Vagina (tissue), 2 donors: ENCODE results near the gene CERS2. TPM values are rescaled to one million over a fixed set of nuclear protein-coding genes. Genes with fewer than 3 reads are reported as not detected.

Experiments used
- DNase-seq, 2 donors: peaks; one replicate each; pipeline ENCODE4 v3.0.0-alpha.2; 2017; ENCODE audit errors: extremely low spot score in 2 of 2
- H3K27ac ChIP-seq: fragments of 200-600 bp; sonication (generic); one replicate; pipeline ENCODE4 v1.5.1; 2019
- H3K27me3 ChIP-seq: fragments of 200-600 bp; sonication (generic); one replicate; pipeline ENCODE4 v1.5.1; 2019
- H3K36me3 ChIP-seq, 2 donors: fragments of 200-600 bp; sonication (generic); one replicate each; pipeline ENCODE4 v1.5.1; 2017 to 2019
- H3K4me1 ChIP-seq: fragments of 200-600 bp; sonication (generic); one replicate; pipeline ENCODE4 v1.5.1; 2019
- H3K4me3 ChIP-seq, 2 donors: fragments of 200-600 bp; sonication (generic); 1 replicate in 1 of 2; 2 replicates in 1 of 2; pipeline ENCODE4 v1.5.1; 2016 to 2019
- H3K9me3 ChIP-seq: fragments of 200-600 bp; sonication (generic); one replicate; pipeline ENCODE4 v1.5.1; 2019
- CTCF ChIP-seq, 3 experiments: fragments of 450-650 bp in 2 of 3; fragments of 200-600 bp in 1 of 3; sonication (generic) in 1 of 3; IDR thresholded peaks; one replicate each; pipeline ENCODE4 v1.5.1; 2017 to 2019; ENCODE audit warnings: antibody characterized with exemption in 3 of 3, mild to moderate bottlenecking in 2 of 3, moderate library complexity in 2 of 3
- POLR2A ChIP-seq, 2 donors: fragments of 450-650 bp; IDR thresholded peaks; one replicate each; pipeline ENCODE4 v1.6.1; 2017; ENCODE audit warnings: antibody characterized with exemption in 2 of 2, mild to moderate bottlenecking in 2 of 2, moderate library complexity in 2 of 2
- POLR2AphosphoS5 ChIP-seq, 2 donors: sonication (generic); formaldehyde crosslinking; IDR thresholded peaks; one replicate each; pipeline ENCODE4 v1.9.0; 2017; ENCODE audit warnings: antibody characterized with exemption in 2 of 2, mild to moderate bottlenecking in 2 of 2, low read depth in 1 of 2; ENCODE audit not compliant: insufficient read depth in 1 of 2
- intact Hi-C: fragments of 100-400 bp; cut with DNase I; formaldehyde crosslinking; loops from one replicate; pipeline ENCODE4 v1.15.1; 2023
- total RNA-seq: library from RNA; depleted of rRNA; stranded (reverse); fragments of >200 nt; gene quantifications from one replicate; pipeline ENCODE4 v1.2.3, GENCODE V29; 2016

The CERS2 gene
- total RNA-seq, 1 donor from 2014 or later: 86.4 TPM

DNA sequence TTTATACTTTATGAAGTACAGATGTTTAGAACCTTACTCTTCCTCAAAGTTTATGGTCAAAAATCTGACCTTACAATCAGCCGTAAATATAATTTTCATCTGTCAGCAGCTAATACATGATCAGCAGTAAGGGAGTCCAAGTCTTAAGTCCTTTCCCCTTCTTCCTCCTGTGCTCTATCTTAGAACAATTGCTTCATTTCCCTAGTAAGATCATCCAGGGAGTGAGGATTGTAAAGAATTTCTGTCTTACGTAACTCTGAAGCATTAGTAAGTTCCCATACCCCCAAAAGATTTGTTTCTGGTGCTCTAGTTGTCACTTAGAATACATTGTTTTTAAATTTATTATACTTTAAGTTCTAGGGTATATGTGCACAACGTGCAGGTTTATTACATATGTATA, 46.3 kb downstream of the CERS2 start:
- TF ChIP-seq POLR2AphosphoS5 (IDR thresholded peaks at IDR 0.05; ENCODE audit: insufficient read depth in 1 of 2, low read depth in 1 of 2): no peak
- TF ChIP-seq POLR2A (IDR thresholded peaks at IDR 0.05): no peak
- no peak for TF ChIP-seq CTCF (IDR thresholded peaks at IDR 0.05)
- no peaks in the 10 kb centered on the region for H3K9me3 ChIP-seq
- H3K27me3 ChIP-seq: no peaks in the 10 kb centered on the region
- H3K27ac ChIP-seq: no peak overlapping the region
- intact Hi-C loops: loop anchor here (10.0 kb wide), 1 partner anchor 53 kb away; the partner anchor contains the start of gene ARNT
- H3K4me3 ChIP-seq: no peak overlapping the region
- DNase-seq: no peak
- H3K4me1 ChIP-seq: peaks cover 12% of the 10 kb centered on the region
- H3K36me3 ChIP-seq: peaks cover 0 to 57% of the 10 kb centered on the region in 2 donors

DNA sequence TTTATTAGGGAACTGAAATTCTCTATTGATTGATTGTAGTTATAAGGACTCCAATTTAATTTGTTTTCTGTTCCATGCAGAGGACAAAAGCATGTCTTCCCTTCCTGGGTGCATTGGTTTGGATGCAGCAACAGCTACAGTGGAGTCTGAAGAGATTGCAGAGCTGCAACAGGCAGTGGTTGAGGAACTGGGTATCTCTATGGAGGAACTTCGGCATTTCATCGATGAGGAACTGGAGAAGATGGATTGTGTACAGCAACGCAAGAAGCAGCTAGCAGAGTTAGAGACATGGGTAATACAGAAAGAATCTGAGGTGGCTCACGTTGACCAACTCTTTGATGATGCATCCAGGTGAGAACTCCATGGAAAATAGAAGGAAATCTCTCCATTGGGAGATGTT, 47.0 kb downstream of the CERS2 start:
- intact Hi-C loops: loop anchor here (10.0 kb wide), 1 partner anchor 53 kb away; the partner anchor contains the start of gene ARNT
- no peak for DNase-seq
- H3K36me3 ChIP-seq: peaks cover 0 to 51% of the 10 kb centered on the region in 2 donors
- no peak for TF ChIP-seq POLR2AphosphoS5 (IDR thresholded peaks at IDR 0.05; ENCODE audit: insufficient read depth in 1 of 2, low read depth in 1 of 2)
- no peak for TF ChIP-seq POLR2A (IDR thresholded peaks at IDR 0.05)
- no peak for TF ChIP-seq CTCF (IDR thresholded peaks at IDR 0.05)
- no peak overlapping the region for H3K27ac ChIP-seq
- H3K9me3 ChIP-seq: no peaks in the 10 kb centered on the region
- H3K27me3 ChIP-seq: no peaks in the 10 kb centered on the region
- peaks cover 12% of the 10 kb centered on the region for H3K4me1 ChIP-seq
- no peak overlapping the region for H3K4me3 ChIP-seq

DNA sequence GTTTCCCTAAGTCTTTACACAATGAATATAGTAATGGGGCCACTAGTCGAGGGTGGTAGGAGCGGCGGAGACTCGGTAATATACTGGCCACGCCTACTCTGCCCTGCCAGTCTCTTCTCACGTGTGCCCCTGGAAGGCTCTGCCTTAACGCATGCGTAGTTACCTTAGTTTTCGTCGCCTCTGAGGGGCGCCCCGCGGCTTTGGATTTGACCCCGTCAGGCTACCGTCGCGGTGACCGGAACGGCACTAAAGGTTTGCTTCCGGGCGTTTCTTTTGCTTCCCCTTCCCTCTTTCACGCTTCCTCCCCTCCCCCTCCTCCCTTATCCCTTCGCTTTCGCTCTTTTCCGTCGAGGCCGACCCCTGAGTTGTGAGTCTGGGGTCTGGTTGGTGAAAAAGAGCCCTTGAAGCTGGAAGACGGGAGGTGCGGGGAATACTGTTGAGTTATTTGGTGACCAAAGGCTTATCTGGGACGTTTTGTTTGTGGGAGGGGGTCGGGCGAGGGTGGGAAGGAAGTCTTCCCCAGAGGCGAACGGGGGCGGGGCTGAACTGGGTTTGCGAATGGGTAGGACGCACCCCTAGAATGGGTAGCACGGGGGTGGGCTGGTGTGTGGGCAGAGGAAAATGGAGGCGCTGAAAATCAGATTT, 48.4 kb downstream of the CERS2 start, which contains the start of gene SETDB1:
TSS of gene SETDB1 (plus strand) at position 267 of the 645 bp plus-strand sequence. CDS start 1,352 bp downstream, outside the sequence.
- Histone ChIP-seq H3K4me3 (peak within 1 kb of the TSS; percentile 72 to 88), H3K9me3 (no peaks in the 10 kb centered on the region), H3K4me1 (peaks cover 12% of the 10 kb centered on the region), H3K27me3 (no peaks in the 10 kb centered on the region), H3K36me3 (peaks cover 0 to 37% of the 10 kb centered on the region in 2 donors), H3K27ac (peak within 1 kb of the TSS; percentile 79)
- TF ChIP-seq CTCF (IDR thresholded peaks at IDR 0.05) (no peak), POLR2AphosphoS5 (IDR thresholded peaks at IDR 0.05; ENCODE audit: insufficient read depth in 1 of 2, low read depth in 1 of 2) (peak; percentile 85 to 98), POLR2A (IDR thresholded peaks at IDR 0.05) (peak in 1 of 2 donors; percentile 32)
- intact Hi-C loops: loop anchor here (10.0 kb wide), 1 partner anchor 51 kb away; the partner anchor contains the start of gene ARNT
- peak in 1 of 2 donors; percentile 93 for DNase-seq

- no peaks in the 10 kb centered on the region for H3K9me3 ChIP-seq
- peak overlapping the region in 1 of 2 donors; percentile 72 for H3K4me3 ChIP-seq
- H3K4me1 ChIP-seq: peaks cover 12% of the 10 kb centered on the region
- no peaks in the 10 kb centered on the region for H3K27me3 ChIP-seq
- intact Hi-C loops: loop anchor here (10.0 kb wide), 1 partner anchor 50 kb away; the partner anchor contains the start of gene ARNT
- TF ChIP-seq POLR2AphosphoS5 (IDR thresholded peaks at IDR 0.05; ENCODE audit: insufficient read depth in 1 of 2, low read depth in 1 of 2): no peak
- TF ChIP-seq CTCF (IDR thresholded peaks at IDR 0.05): no peak
- no peak for TF ChIP-seq POLR2A (IDR thresholded peaks at IDR 0.05)
- DNase-seq: no peak
- H3K27ac ChIP-seq: peak overlapping the region; percentile 79
- H3K36me3 ChIP-seq: peaks cover 0 to 25% of the 10 kb centered on the region in 2 donors
Observed at GRCh38 chr1:150925080-150925479, 49.6 kb downstream of the CERS2 start.

DNA sequence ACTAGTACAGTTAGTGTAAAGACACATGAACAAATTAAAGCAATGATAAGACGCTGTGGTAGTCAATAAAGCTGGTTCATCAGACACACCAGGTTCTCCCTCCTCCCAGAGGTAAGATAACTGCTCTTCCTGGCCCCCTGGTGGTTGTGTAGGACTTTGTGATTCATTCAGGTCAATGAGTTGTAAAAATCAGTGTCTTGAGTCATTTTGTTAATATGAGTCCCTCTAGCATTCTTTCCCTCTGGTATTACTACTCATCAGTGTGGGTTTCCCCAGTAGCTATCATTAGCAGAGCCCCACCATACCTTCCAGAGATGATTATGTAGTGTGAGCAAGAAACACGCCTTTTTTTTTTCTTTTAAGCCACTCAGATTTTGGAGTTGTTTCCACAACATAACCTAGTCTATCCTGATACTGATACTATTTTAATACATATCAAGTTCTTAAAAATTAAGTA, 52.1 kb downstream of the CERS2 start:
- H3K27ac ChIP-seq: no peak overlapping the region
- no peaks in the 10 kb centered on the region for H3K27me3 ChIP-seq
- H3K9me3 ChIP-seq: no peaks in the 10 kb centered on the region
- H3K4me3 ChIP-seq: no peak overlapping the region
- H3K4me1 ChIP-seq: peaks cover 11% of the 10 kb centered on the region
- intact Hi-C loops: loop anchor here (10.0 kb wide), 1 partner anchor 48 kb away; the partner anchor contains the start of gene ARNT
- DNase-seq: no peak
- TF ChIP-seq CTCF (IDR thresholded peaks at IDR 0.05): peak; percentile 34 to 68 (median 55)
- no peak for TF ChIP-seq POLR2A (IDR thresholded peaks at IDR 0.05)
- peak in 1 of 2 donors; percentile 48 for TF ChIP-seq POLR2AphosphoS5 (IDR thresholded peaks at IDR 0.05; ENCODE audit: insufficient read depth in 1 of 2, low read depth in 1 of 2)
- peaks cover 0 to under 1% of the 10 kb centered on the region in 2 donors for H3K36me3 ChIP-seq
